PC-3 (cell line): Measurements from ENCODE around the gene STPG3. TPM values are rescaled to one million over a fixed set of nuclear protein-coding genes. Genes with fewer than 3 reads are reported as not detected.

Source experiments
- ATAC-seq: fragments of 200-7000 bp; cut with Tn5 transposase; 2 replicates; pipeline ENCODE4 v1.9.1; 2020; ENCODE audit warnings: mild to moderate bottlenecking, moderate library complexity
- BruUV-seq: library from RNA; stranded (reverse); fragments of 400-500 nt; replicated peaks from 2 replicates; lab custom pipeline; 2021; lab: Mats Ljungman, UMichigan
- CTCF ChIA-PET: fragments of 300-600 bp; sonication (Branson Sonifier 250); formaldehyde crosslinking; loops from one replicate; lab custom pipeline; 2022; ENCODE audit warnings: antibody characterized with exemption; lab: Charles Lee
- POLR2A ChIA-PET: fragments of 300-600 bp; sonication (Branson Sonifier 250); formaldehyde crosslinking; loops from one replicate; lab custom pipeline; 2022; ENCODE audit warnings: antibody characterized with exemption; ENCODE audit not compliant: unreplicated experiment; lab: Charles Lee
- DNase-seq: peaks from one replicate; pipeline ENCODE4 v3.0.0-alpha.2; 2015
- H2AFZ ChIP-seq: fragments of 300-600 bp; sonication (generic); 2 replicates; pipeline ENCODE4 v1.6.0; 2016; ENCODE audit warnings: antibody characterized with exemption, low read length
- H3F3A ChIP-seq: fragments of 300-600 bp; sonication (generic); one replicate; pipeline ENCODE4 v1.6.0; 2017; ENCODE audit warnings: antibody characterized with exemption, low read length, control low read depth, mild to moderate bottlenecking; ENCODE audit not compliant: unreplicated experiment
- H3K27ac ChIP-seq: fragments of 300-600 bp; sonication (generic); 2 replicates; pipeline ENCODE4 v1.5.1; 2016; ENCODE audit warnings: mild to moderate bottlenecking, low read length
- H3K27me3 ChIP-seq: fragments of 300-600 bp; sonication (generic); 2 replicates; pipeline ENCODE4 v1.6.1; 2016; ENCODE audit warnings: low read length, mixed read lengths
- H3K36me3 ChIP-seq: fragments of 300-600 bp; sonication (generic); 2 replicates; pipeline ENCODE4 v1.6.1; 2016; ENCODE audit warnings: low read depth, mixed run types, low read length, mixed read lengths
- H3K4me1 ChIP-seq: fragments of 300-600 bp; sonication (generic); 2 replicates; pipeline ENCODE4 v1.5.1; 2016; ENCODE audit warnings: low read length; ENCODE audit not compliant: insufficient read depth
- H3K4me2 ChIP-seq: fragments of 300-600 bp; sonication (generic); 2 replicates; pipeline ENCODE4 v1.6.0; 2016; ENCODE audit warnings: low read length
- H3K4me3 ChIP-seq: fragments of 300-600 bp; sonication (generic); 2 replicates; pipeline ENCODE4 v1.5.1; 2016; ENCODE audit warnings: mild to moderate bottlenecking, low read length, mixed read lengths
- H3K79me2 ChIP-seq: fragments of 300-600 bp; sonication (generic); 2 replicates; pipeline ENCODE4 v1.6.1; 2017; ENCODE audit warnings: low read length, mixed read lengths
- H3K9ac ChIP-seq: fragments of 300-600 bp; sonication (generic); 2 replicates; pipeline ENCODE4 v1.6.0; 2016; ENCODE audit warnings: mild to moderate bottlenecking, low read length
- H3K9me2 ChIP-seq: fragments of 300-600 bp; sonication (generic); replicated peaks from 2 replicates; pipeline ENCODE4 v1.6.1; 2016; ENCODE audit warnings: mixed run types, low read length, mixed read lengths
- H3K9me3 ChIP-seq: fragments of 300-600 bp; sonication (generic); 2 replicates; pipeline ENCODE4 v1.6.1; 2016; ENCODE audit warnings: low read length, mixed read lengths
- H4K20me1 ChIP-seq: fragments of 300-600 bp; sonication (generic); 2 replicates; pipeline ENCODE4 v1.6.1; 2016; ENCODE audit warnings: low read length, mixed read lengths
- CTCF ChIP-seq: fragments of 300-600 bp; sonication (generic); conservative IDR thresholded peaks from 2 replicates; pipeline ENCODE4 v1.5.1; 2017; ENCODE audit warnings: antibody characterized with exemption, low read depth, mild to moderate bottlenecking, low read length
- EZH2 ChIP-seq: fragments of 300-600 bp; sonication (generic); IDR thresholded peaks from one replicate; pipeline ENCODE4 v1.6.1; 2017; ENCODE audit warnings: antibody characterized with exemption, mild to moderate bottlenecking, low read length; ENCODE audit not compliant: unreplicated experiment
- EZH2phosphoT487 ChIP-seq: fragments of 300-600 bp; sonication (generic); IDR thresholded peaks from 2 replicates; pipeline ENCODE4 v1.6.1; 2018; ENCODE audit warnings: mild to moderate bottlenecking, antibody characterized with exemption, low read length, borderline replicate concordance
- intact Hi-C: fragments of 100-400 bp; cut with micrococcal nuclease; formaldehyde crosslinking; loops from 2 replicates; pipeline ENCODE4 v1.9.0; 2023
- total RNA-seq: library from RNA; depleted of rRNA; stranded (reverse); fragments of >200 nt; gene quantifications from 2 replicates; pipeline ENCODE4 v1.2.3, GENCODE V29; 2014

The STPG3 gene
- total RNA-seq, 1 experiment from 2014 or later, result not detected

GRCh38 chr9:137266585-137267453 lies 15.7 kb downstream of the STPG3 start:
- no TSS peak for BruUV-seq
- TF ChIP-seq EZH2phosphoT487 (no peak), EZH2 (no peak), CTCF (no peak)
- Histone ChIP-seq H3K9me2 (no peaks in the 10 kb centered on the region), H3F3A (no peaks in the 10 kb centered on the region), H3K9me3 (no peaks in the 10 kb centered on the region), H3K4me1 (no peaks in the 10 kb centered on the region), H3K9ac (no peak overlapping the region), H3K4me2 (no peak overlapping the region), H3K79me2 (no peaks in the 10 kb centered on the region), H3K36me3 (0 out of 2 replicates have a peak, but pooled peaks cover 6% of the 10 kb centered on the region), H3K4me3 (no peak overlapping the region), H3K27me3 (no peaks in the 10 kb centered on the region), H2AFZ (no peak overlapping the region), H3K27ac (no peak overlapping the region), H4K20me1 (no peaks in the 10 kb centered on the region)
- intact Hi-C loops, result no loop called here
- POLR2A ChIA-PET, result no interaction called here
- ATAC-seq (no peak), DNase-seq (no peak)
- CTCF ChIA-PET, result no interaction called here

GRCh38 chr9:137267933-137268355 lies 16.9 kb downstream of the STPG3 start:
- intact Hi-C loops, result no loop called here
- BruUV-seq, result no TSS peak
- TF ChIP-seq EZH2 (no peak), CTCF (no peak), EZH2phosphoT487 (no peak)
- H3F3A ChIP-seq, result no peaks in the 10 kb centered on the region
- ChIA-PET CTCF (no interaction called here), POLR2A (no interaction called here)
- no peak overlapping the region for H3K27ac ChIP-seq
- no peaks in the 10 kb centered on the region for H4K20me1 ChIP-seq
- no peaks in the 10 kb centered on the region for H3K27me3 ChIP-seq
- H3K4me3 ChIP-seq, result no peak overlapping the region
- no peak overlapping the region for H3K9ac ChIP-seq
- H3K9me2 ChIP-seq, result no peaks in the 10 kb centered on the region
- no peaks in the 10 kb centered on the region for H3K79me2 ChIP-seq
- H3K4me1 ChIP-seq, result no peaks in the 10 kb centered on the region
- no peaks in the 10 kb centered on the region for H3K9me3 ChIP-seq
- ATAC-seq, result no peak
- DNase-seq, result no peak
- H3K36me3 ChIP-seq, result 0 out of 2 replicates have a peak, but pooled peaks cover 6% of the 10 kb centered on the region
- H3K4me2 ChIP-seq, result no peak overlapping the region
- no peak overlapping the region for H2AFZ ChIP-seq

- ChIA-PET CTCF (no interaction called here), POLR2A (no interaction called here)
- ATAC-seq (no peak), DNase-seq (no peak)
- Histone ChIP-seq H3K4me2 (no peak overlapping the region), H3K9me2 (no peaks in the 10 kb centered on the region), H3K79me2 (no peaks in the 10 kb centered on the region), H3K4me1 (no peaks in the 10 kb centered on the region), H3K36me3 (0 out of 2 replicates have a peak, but pooled peaks cover 6% of the 10 kb centered on the region), H3K9ac (no peak overlapping the region), H3K27ac (no peak overlapping the region), H4K20me1 (no peaks in the 10 kb centered on the region), H3K4me3 (no peak overlapping the region), H2AFZ (no peak overlapping the region), H3K27me3 (no peaks in the 10 kb centered on the region), H3F3A (no peaks in the 10 kb centered on the region), H3K9me3 (no peaks in the 10 kb centered on the region)
- BruUV-seq, result no TSS peak
- intact Hi-C loops, result no loop called here
- TF ChIP-seq CTCF (no peak), EZH2phosphoT487 (no peak), EZH2 (no peak)
These were observed 17.6 kb downstream of the STPG3 start for GRCh38 chr9:137268538-137269201.
